ENCODE results near the gene MAP2K3. TPM values are rescaled to one million over a fixed set of nuclear protein-coding genes. Genes with fewer than 3 reads are reported as not detected.

MAP2K3 gene
- total RNA-seq, 1 experiment from 2014 or later = 39.7 TPM

- no peak for ATAC-seq
- POLR2A ChIA-PET = no interaction called here
- H3K4me1 Mint-ChIP-seq = peaks cover 14% of the 10 kb centered on the region
- H3K27ac Mint-ChIP-seq = no peak overlapping the region
- TF ChIP-seq, protein P1, sequence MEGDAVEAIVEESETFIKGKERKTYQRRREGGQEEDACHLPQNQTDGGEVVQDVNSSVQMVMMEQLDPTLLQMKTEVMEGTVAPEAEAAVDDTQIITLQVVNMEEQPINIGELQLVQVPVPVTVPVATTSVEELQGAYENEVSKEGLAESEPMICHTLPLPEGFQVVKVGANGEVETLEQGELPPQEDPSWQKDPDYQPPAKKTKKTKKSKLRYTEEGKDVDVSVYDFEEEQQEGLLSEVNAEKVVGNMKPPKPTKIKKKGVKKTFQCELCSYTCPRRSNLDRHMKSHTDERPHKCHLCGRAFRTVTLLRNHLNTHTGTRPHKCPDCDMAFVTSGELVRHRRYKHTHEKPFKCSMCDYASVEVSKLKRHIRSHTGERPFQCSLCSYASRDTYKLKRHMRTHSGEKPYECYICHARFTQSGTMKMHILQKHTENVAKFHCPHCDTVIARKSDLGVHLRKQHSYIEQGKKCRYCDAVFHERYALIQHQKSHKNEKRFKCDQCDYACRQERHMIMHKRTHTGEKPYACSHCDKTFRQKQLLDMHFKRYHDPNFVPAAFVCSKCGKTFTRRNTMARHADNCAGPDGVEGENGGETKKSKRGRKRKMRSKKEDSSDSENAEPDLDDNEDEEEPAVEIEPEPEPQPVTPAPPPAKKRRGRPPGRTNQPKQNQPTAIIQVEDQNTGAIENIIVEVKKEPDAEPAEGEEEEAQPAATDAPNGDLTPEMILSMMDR (IDR thresholded peaks at IDR 0.05) = no peak
- TF ChIP-seq USF2 (CRISPR knock-in tag; IDR thresholded peaks at IDR 0.05) (no peak), FOXJ3 (CRISPR knock-in tag; IDR thresholded peaks at IDR 0.05; ENCODE audit: borderline replicate concordance) (no peak), TCF7 (CRISPR knock-in tag; IDR thresholded peaks at IDR 0.05; ENCODE audit: low read depth) (no peak), MXD4 (CRISPR knock-in tag; IDR thresholded peaks at IDR 0.05; ENCODE audit: borderline replicate concordance) (no peak), ZNF263 (CRISPR knock-in tag; IDR thresholded peaks at IDR 0.05; ENCODE audit: low read depth) (no peak), CREB1 (CRISPR knock-in tag; IDR thresholded peaks at IDR 0.05) (no peak), NFATC4 (CRISPR knock-in tag; IDR thresholded peaks at IDR 0.05) (no peak), ZNF219 (CRISPR knock-in tag; IDR thresholded peaks at IDR 0.05; ENCODE audit: borderline replicate concordance) (no peak), NR1H2 (CRISPR knock-in tag; IDR thresholded peaks at IDR 0.05) (no peak), PRRX2 (CRISPR knock-in tag; IDR thresholded peaks at IDR 0.05) (no peak), MYBL2 (CRISPR knock-in tag; IDR thresholded peaks at IDR 0.05) (no peak), MLX (CRISPR knock-in tag; IDR thresholded peaks at IDR 0.05) (no peak), SMAD3 (CRISPR knock-in tag; IDR thresholded peaks at IDR 0.05; ENCODE audit: borderline replicate concordance) (no peak), NFYB (CRISPR knock-in tag; conservative IDR thresholded peaks at IDR 0.05; ENCODE audit: low read depth) (no peak), ZNF423 (CRISPR knock-in tag; IDR thresholded peaks at IDR 0.05) (no peak), ZNF416 (CRISPR knock-in tag; IDR thresholded peaks at IDR 0.05) (no peak)
- TF ChIP-seq, protein P2, sequence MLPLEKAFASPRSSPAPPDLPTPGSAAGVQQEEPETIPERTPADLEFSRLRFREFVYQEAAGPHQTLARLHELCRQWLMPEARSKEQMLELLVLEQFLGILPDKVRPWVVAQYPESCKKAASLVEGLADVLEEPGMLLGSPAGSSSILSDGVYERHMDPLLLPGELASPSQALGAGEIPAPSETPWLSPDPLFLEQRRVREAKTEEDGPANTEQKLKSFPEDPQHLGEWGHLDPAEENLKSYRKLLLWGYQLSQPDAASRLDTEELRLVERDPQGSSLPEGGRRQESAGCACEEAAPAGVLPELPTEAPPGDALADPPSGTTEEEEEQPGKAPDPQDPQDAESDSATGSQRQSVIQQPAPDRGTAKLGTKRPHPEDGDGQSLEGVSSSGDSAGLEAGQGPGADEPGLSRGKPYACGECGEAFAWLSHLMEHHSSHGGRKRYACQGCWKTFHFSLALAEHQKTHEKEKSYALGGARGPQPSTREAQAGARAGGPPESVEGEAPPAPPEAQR (CRISPR knock-in tag; IDR thresholded peaks at IDR 0.05) = no peak
- TF ChIP-seq, protein P3, sequence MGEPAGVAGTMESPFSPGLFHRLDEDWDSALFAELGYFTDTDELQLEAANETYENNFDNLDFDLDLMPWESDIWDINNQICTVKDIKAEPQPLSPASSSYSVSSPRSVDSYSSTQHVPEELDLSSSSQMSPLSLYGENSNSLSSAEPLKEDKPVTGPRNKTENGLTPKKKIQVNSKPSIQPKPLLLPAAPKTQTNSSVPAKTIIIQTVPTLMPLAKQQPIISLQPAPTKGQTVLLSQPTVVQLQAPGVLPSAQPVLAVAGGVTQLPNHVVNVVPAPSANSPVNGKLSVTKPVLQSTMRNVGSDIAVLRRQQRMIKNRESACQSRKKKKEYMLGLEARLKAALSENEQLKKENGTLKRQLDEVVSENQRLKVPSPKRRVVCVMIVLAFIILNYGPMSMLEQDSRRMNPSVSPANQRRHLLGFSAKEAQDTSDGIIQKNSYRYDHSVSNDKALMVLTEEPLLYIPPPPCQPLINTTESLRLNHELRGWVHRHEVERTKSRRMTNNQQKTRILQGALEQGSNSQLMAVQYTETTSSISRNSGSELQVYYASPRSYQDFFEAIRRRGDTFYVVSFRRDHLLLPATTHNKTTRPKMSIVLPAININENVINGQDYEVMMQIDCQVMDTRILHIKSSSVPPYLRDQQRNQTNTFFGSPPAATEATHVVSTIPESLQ (CRISPR knock-in tag; IDR thresholded peaks at IDR 0.05) = no peak
- TF ChIP-seq, protein P4, sequence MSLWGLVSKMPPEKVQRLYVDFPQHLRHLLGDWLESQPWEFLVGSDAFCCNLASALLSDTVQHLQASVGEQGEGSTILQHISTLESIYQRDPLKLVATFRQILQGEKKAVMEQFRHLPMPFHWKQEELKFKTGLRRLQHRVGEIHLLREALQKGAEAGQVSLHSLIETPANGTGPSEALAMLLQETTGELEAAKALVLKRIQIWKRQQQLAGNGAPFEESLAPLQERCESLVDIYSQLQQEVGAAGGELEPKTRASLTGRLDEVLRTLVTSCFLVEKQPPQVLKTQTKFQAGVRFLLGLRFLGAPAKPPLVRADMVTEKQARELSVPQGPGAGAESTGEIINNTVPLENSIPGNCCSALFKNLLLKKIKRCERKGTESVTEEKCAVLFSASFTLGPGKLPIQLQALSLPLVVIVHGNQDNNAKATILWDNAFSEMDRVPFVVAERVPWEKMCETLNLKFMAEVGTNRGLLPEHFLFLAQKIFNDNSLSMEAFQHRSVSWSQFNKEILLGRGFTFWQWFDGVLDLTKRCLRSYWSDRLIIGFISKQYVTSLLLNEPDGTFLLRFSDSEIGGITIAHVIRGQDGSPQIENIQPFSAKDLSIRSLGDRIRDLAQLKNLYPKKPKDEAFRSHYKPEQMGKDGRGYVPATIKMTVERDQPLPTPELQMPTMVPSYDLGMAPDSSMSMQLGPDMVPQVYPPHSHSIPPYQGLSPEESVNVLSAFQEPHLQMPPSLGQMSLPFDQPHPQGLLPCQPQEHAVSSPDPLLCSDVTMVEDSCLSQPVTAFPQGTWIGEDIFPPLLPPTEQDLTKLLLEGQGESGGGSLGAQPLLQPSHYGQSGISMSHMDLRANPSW (CRISPR knock-in tag; conservative IDR thresholded peaks at IDR 0.05; ENCODE audit: low read depth) = no peak
- H3K4me3 Mint-ChIP-seq = no peak overlapping the region
- peaks cover 12% of the 10 kb centered on the region for H3K36me3 Mint-ChIP-seq
- DNase-seq (ENCODE audit: low spot score) = no peak
- peaks cover 3% of the 10 kb centered on the region; the same call in 1 of the 2 replicates for H3K9me3 Mint-ChIP-seq
- CTCF ChIA-PET = interaction anchor here (1.0 to 2.3 kb wide), 2 partner anchors 11 to 12 kb away, joined by 5 to 6 read pairs; no protein-coding TSS in a partner anchor
- H3K27me3 Mint-ChIP-seq (ENCODE audit: low read depth) = peaks cover 24% of the 10 kb centered on the region
These were observed 2.6 kb downstream of the MAP2K3 start for GRCh38 chr17:21286909-21287702.

All from WTC11 (cell line).